ENCODE data around the gene IL1F10.

Gene IL1F10

GRCh38 chr2:113061896-113062770 is 5.6 kb upstream of the IL1F10 start:
- no peak overlapping the region for H3K4me3 ChIP-seq (ENCODE audit: low read depth, low read length)
- DNase-seq (ENCODE audit: low read depth) = no peak
- no peak for TF ChIP-seq CTCF (IDR thresholded peaks at IDR 0.05; ENCODE audit: insufficient read depth, low read depth, low read length, missing control alignments)

GRCh38 chr2:113064281-113064680 is 3.5 kb upstream of the IL1F10 start:
- H3K4me3 ChIP-seq (ENCODE audit: low read depth, low read length) = no peak overlapping the region
- no peak for TF ChIP-seq CTCF (IDR thresholded peaks at IDR 0.05; ENCODE audit: insufficient read depth, low read depth, low read length, missing control alignments)
- no peak for DNase-seq (ENCODE audit: low read depth)

- TF ChIP-seq CTCF (IDR thresholded peaks at IDR 0.05; ENCODE audit: insufficient read depth, low read depth, low read length, missing control alignments) = no peak
- no peak overlapping the region for H3K4me3 ChIP-seq (ENCODE audit: low read depth, low read length)
- DNase-seq (ENCODE audit: low read depth) = no peak
Observed at GRCh38 chr2:113064898-113065297, 2.9 kb upstream of the IL1F10 start.

- TF ChIP-seq CTCF (IDR thresholded peaks at IDR 0.05; ENCODE audit: insufficient read depth, low read depth, low read length, missing control alignments) = no peak
- no peak overlapping the region for H3K4me3 ChIP-seq (ENCODE audit: low read depth, low read length)
- DNase-seq (ENCODE audit: low read depth) = no peak
Observed at GRCh38 chr2:113068249-113068648, 479 bp downstream of the IL1F10 start.

GRCh38 chr2:113068706-113069485 is 1.1 kb downstream of the IL1F10 start:
- no peak overlapping the region for H3K4me3 ChIP-seq (ENCODE audit: low read depth, low read length)
- DNase-seq (ENCODE audit: low read depth) = no peak
- no peak for TF ChIP-seq CTCF (IDR thresholded peaks at IDR 0.05; ENCODE audit: insufficient read depth, low read depth, low read length, missing control alignments)

GRCh38 chr2:113069676-113070605 is 2.2 kb downstream of the IL1F10 start:
- DNase-seq (ENCODE audit: low read depth) = no peak

More at GRCh38 chr2:113069676-113070605, 2.2 kb downstream of the IL1F10 start:
- TF ChIP-seq CTCF (IDR thresholded peaks at IDR 0.05; ENCODE audit: insufficient read depth, low read depth, low read length, missing control alignments) = no peak
- H3K4me3 ChIP-seq (ENCODE audit: low read depth, low read length) = no peak overlapping the region

Measured in GM12865 (cell line).